H1 (cell line): ENCODE measurements around the gene SCPEP1. TPM values are rescaled to one million over a fixed set of nuclear protein-coding genes. Genes with fewer than 3 reads are reported as not detected.

Experiments used
- CBX8 ChIP-seq: fragments of 300-800, 300-1000 bp; sonication (generic); IDR thresholded peaks from 2 replicates; pipeline ENCODE4 v1.7.1; 2016; ENCODE audit warnings: low read depth, low read length, borderline replicate concordance
- CHD7 ChIP-seq: fragments of 300-600 bp; sonication (generic); IDR thresholded peaks from 2 replicates; pipeline ENCODE4 v1.7.1; 2012; ENCODE audit warnings: low read length, moderate library complexity, mild to moderate bottlenecking, inconsistent platforms; ENCODE audit not compliant: insufficient replicate concordance
- EP300 ChIP-seq, 2 experiments: IDR thresholded peaks; 1 replicate in 1 of 2; 2 replicates in 1 of 2; pipeline ENCODE4 v1.6.1; 2011 to 2012; ENCODE audit warnings: low read depth in 2 of 2, low read length in 2 of 2, mild to moderate bottlenecking in 2 of 2, borderline replicate concordance in 1 of 2, inconsistent platforms in 1 of 2, moderate library complexity in 1 of 2
- RBBP5 ChIP-seq: IDR thresholded peaks from 2 replicates; pipeline ENCODE4 v1.7.1; 2012; ENCODE audit warnings: low read depth, mild to moderate bottlenecking, inconsistent platforms, low read length, moderate library complexity, borderline replicate concordance
- SUZ12 ChIP-seq: fragments of 200-600 bp; sonication (generic); IDR thresholded peaks from 2 replicates; pipeline ENCODE4 v1.6.1; 2012; ENCODE audit warnings: mild to moderate bottlenecking, inconsistent platforms, low read length, moderate library complexity, mixed read lengths
- polyA plus RNA-seq, 7 experiments: library from polyadenylated mRNA; depleted of rRNA in 3 of 7; stranded (reverse) in 5 of 7; unstranded in 2 of 7; fragments of >200 nt in 5 of 7; fragments of 200-250 nt in 2 of 7; gene quantifications; 1 replicate in 5 of 7; 2 replicates in 1 of 7; 4 replicates in 1 of 7; pipeline versions ENCODE4 v1.2.1 to v1.2.3, GENCODE V29; 2011 to 2013; ENCODE audit warnings: missing spikeins in 2 of 7, mixed read lengths in 2 of 7
- total RNA-seq: library from RNA; stranded (reverse); fragmentation: NEBNext Ultra II Directional; extraction: Animal tissue kit (Norgen Biotek cat#: 25700); gene quantifications from 2 replicates; pipeline ENCODE4 v1.2.1, GENCODE V29; 2021

SCPEP1 gene
- total and polyA plus RNA-seq, 2 of the 8 experiments (the other 6 are each of a cell fraction or from before 2014, with no cell fraction given): 30.7 to 52.6 TPM

DNA sequence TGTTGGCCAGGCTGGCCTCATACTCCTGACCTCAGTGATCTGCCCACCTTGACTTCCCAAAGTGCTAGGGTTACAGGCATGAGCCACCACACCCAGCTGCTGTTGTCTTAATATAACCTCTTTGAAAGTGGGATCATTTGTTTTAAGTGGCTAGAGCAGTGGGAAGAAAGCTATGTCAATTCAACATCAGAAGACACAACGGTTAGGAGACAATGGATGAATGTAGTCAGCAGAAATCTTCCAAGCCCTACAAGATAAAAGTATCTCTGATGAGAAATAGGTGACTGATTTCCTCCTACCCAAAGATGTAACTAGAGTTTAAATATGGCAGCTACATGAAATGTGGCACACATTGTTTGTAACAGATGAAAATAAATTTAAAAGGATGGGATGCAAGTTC lies 44.1 kb upstream of the SCPEP1 start (continued):
- TF ChIP-seq CHD7 (no peak), RBBP5 (no peak), CBX8 (no peak), EP300 (IDR thresholded peaks at IDR 0.05; ENCODE audit: borderline replicate concordance in 1 of 2, low read depth in 2 of 2, low read length in 2 of 2) (no peak), SUZ12 (no peak)
